ENCODE measurements around the gene RPL29. TPM values are rescaled to one million over a fixed set of nuclear protein-coding genes. Genes with fewer than 3 reads are reported as not detected.

The RPL29 gene
- total RNA-seq, 1 donor: 759 TPM

GRCh38 chr3:51963951-51964451 lies 31.7 kb downstream of the RPL29 start:
- TF ChIP-seq CTCF (IDR thresholded peaks at IDR 0.05; ENCODE audit: insufficient read depth, low read depth, low read length): no peak
- no peak overlapping the region for H3K4me3 ChIP-seq (ENCODE audit: low read depth, low read length)
- no peak for DNase-seq (ENCODE audit: low read depth)

- no peak for TF ChIP-seq CTCF (IDR thresholded peaks at IDR 0.05; ENCODE audit: insufficient read depth, low read depth, low read length)
- no peak overlapping the region for H3K4me3 ChIP-seq (ENCODE audit: low read depth, low read length)
- DNase-seq (ENCODE audit: low read depth): no peak
Measured at GRCh38 chr3:51962854-51963530, 32.7 kb downstream of the RPL29 start.

GRCh38 chr3:51961602-51962569 lies 33.8 kb downstream of the RPL29 start:
- no peak for DNase-seq (ENCODE audit: low read depth)
- no peak overlapping the region for H3K4me3 ChIP-seq (ENCODE audit: low read depth, low read length)
- no peak for TF ChIP-seq CTCF (IDR thresholded peaks at IDR 0.05; ENCODE audit: insufficient read depth, low read depth, low read length)

- H3K4me3 ChIP-seq (ENCODE audit: low read depth, low read length): no peak overlapping the region
- no peak for TF ChIP-seq CTCF (IDR thresholded peaks at IDR 0.05; ENCODE audit: insufficient read depth, low read depth, low read length)
Measured at GRCh38 chr3:51961011-51961410, 34.7 kb downstream of the RPL29 start.

GRCh38 chr3:51960386-51960785 lies 35.3 kb downstream of the RPL29 start:
- no peak overlapping the region for H3K4me3 ChIP-seq (ENCODE audit: low read depth, low read length)
- no peak for TF ChIP-seq CTCF (IDR thresholded peaks at IDR 0.05; ENCODE audit: insufficient read depth, low read depth, low read length)
- DNase-seq (ENCODE audit: low read depth): no peak

More at GRCh38 chr3:51961011-51961410, 34.7 kb downstream of the RPL29 start:
- no peak for DNase-seq (ENCODE audit: low read depth)

- no peak for TF ChIP-seq CTCF (IDR thresholded peaks at IDR 0.05; ENCODE audit: insufficient read depth, low read depth, low read length)
- no peak for DNase-seq (ENCODE audit: low read depth)
- H3K4me3 ChIP-seq (ENCODE audit: low read depth, low read length): no peak overlapping the region
Measured at GRCh38 chr3:51959651-51960050, 36.0 kb downstream of the RPL29 start.

Measured in fibroblast of villous mesenchyme (primary cell).